ENCODE data around the gene ABL2.

ABL2 gene

GRCh38 chr1:179153217-179153616 is 76.3 kb downstream of the ABL2 start:
- DNase-seq (ENCODE audit: low read depth, low spot score), result peak; percentile 52
- in situ Hi-C loops (cut with HindIII; ENCODE audit: low sequenced_read_pairs), result no loop called here
- no peak for TF ChIP-seq CTCF (IDR thresholded peaks at IDR 0.05; ENCODE audit: low read depth, low read length)
- H3K4me3 ChIP-seq (ENCODE audit: low read depth, low read length), result no peak overlapping the region

DNA sequence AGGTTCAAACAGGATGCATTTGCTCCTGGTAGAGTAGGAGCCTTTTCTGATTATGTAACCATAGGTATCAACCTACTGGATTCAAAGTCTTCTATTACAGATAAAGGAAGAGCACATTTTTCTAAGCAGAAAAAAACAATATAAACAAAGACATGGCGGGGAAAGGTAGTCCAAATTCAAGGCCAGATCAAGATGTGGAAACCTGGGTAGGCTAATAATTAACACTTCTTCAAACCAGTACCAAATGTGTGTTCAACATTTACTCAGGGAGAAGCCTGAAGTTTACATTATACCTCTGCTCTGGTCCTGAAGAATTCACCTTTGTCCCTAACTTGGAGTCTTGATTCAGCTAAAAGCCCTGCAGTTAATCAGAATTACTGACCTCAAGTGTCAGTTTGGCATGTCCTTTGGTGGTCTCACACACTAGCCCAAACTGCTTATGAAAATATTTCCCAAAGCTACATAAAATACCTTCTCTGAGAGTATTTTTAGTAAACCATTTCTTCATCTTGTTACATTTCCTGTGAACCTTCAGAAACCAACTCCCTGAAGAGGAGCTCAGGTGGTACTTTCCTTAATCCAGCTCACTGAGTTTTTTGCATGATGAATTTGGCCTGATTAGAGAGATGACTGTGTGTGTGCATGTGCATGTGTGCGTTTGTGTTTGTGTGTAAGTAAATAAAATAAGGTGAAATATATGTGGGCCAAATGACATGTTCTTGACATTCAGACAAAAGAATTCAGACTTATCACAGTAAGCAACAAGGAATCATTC is 77.4 kb downstream of the ABL2 start:
- TF ChIP-seq CTCF (IDR thresholded peaks at IDR 0.05; ENCODE audit: low read depth, low read length), result no peak
- in situ Hi-C loops (cut with HindIII; ENCODE audit: low sequenced_read_pairs), result no loop called here
- no peak for DNase-seq (ENCODE audit: low read depth, low spot score)
- no peak overlapping the region for H3K4me3 ChIP-seq (ENCODE audit: low read depth, low read length)

- DNase-seq (ENCODE audit: low read depth, low spot score), result no peak
- in situ Hi-C loops (cut with HindIII; ENCODE audit: low sequenced_read_pairs), result no loop called here
These were observed 82.6 kb downstream of the ABL2 start for GRCh38 chr1:179146911-179147310.

DNA sequence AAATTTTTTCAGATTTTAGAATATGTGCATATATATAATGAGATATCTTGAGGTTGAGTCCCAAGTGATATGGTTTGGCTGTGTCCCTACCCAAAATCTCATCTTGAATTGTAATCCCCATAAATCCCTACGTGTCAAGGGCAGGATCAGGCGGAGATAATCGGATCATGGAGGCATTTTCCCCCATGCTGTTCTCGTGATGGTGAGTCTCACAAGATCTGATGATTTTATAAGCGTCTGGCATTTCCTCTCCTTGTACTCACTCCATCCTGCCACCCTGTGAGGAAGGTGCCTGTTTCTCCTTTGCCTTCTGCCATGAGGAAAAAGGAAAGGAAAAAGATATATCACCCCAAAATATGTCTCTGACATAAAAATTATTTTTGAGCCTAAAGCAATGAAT is 83.0 kb downstream of the ABL2 start:
- TF ChIP-seq CTCF (IDR thresholded peaks at IDR 0.05; ENCODE audit: low read depth, low read length), result no peak

More at GRCh38 chr1:179146911-179147310, 82.6 kb downstream of the ABL2 start:
- no peak for TF ChIP-seq CTCF (IDR thresholded peaks at IDR 0.05; ENCODE audit: low read depth, low read length)
- H3K4me3 ChIP-seq (ENCODE audit: low read depth, low read length), result no peak overlapping the region

GRCh38 chr1:179145521-179145920 is 84.0 kb downstream of the ABL2 start:
- no peak for DNase-seq (ENCODE audit: low read depth, low spot score)
- no peak for TF ChIP-seq CTCF (IDR thresholded peaks at IDR 0.05; ENCODE audit: low read depth, low read length)
- no peak overlapping the region for H3K4me3 ChIP-seq (ENCODE audit: low read depth, low read length)
- in situ Hi-C loops (cut with HindIII; ENCODE audit: low sequenced_read_pairs), result no loop called here

More for the DNA sequence above, 83.0 kb downstream of the ABL2 start:
- H3K4me3 ChIP-seq (ENCODE audit: low read depth, low read length), result no peak overlapping the region
- no peak for DNase-seq (ENCODE audit: low read depth, low spot score)
- in situ Hi-C loops (cut with HindIII; ENCODE audit: low sequenced_read_pairs), result no loop called here

DNA sequence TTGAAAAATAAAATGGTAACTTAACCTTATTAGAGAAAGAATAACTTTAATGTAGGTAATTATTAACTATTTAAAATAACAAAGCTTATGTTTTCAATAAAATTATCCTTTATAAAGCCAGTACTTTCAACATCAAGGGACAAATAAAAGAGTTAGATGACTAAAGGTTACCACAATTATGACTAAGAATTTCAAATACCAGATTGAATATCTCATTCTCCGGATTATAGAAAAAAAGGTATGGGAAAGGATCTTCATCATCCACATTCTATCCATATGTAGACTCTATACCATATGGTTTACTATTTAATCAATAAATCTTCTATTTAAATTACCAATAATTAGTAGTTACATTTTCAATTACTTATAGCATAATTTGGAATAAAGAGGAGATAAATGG is 84.9 kb downstream of the ABL2 start:
- no peak overlapping the region for H3K4me3 ChIP-seq (ENCODE audit: low read depth, low read length)
- no peak for DNase-seq (ENCODE audit: low read depth, low spot score)
- in situ Hi-C loops (cut with HindIII; ENCODE audit: low sequenced_read_pairs), result no loop called here
- no peak for TF ChIP-seq CTCF (IDR thresholded peaks at IDR 0.05; ENCODE audit: low read depth, low read length)
